Activated CD4-positive, alpha-beta T cell treated with anti-CD3 and anti-CD28 coated beads for 4 hours (primary cell): ENCODE data around the gene ZNF385A.

Experiments
- DNase-seq, 2 donors: peaks; one replicate each; pipeline ENCODE4 v3.0.0-alpha.2; 2020

Gene ZNF385A

GRCh38 chr12:54390668-54391551, 6.4 kb upstream of the ZNF385A start:
- peak; percentile 66 to 72 for DNase-seq

GRCh38 chr12:54390176-54390667, 5.7 kb upstream of the ZNF385A start:
- no peak for DNase-seq

- no peak for DNase-seq
Observed at GRCh38 chr12:54389607-54390175, 5.2 kb upstream of the ZNF385A start.

GRCh38 chr12:54389134-54389508, 4.6 kb upstream of the ZNF385A start:
- no peak for DNase-seq

GRCh38 chr12:54388237-54389133, 4.0 kb upstream of the ZNF385A start:
- DNase-seq, result no peak

DNA sequence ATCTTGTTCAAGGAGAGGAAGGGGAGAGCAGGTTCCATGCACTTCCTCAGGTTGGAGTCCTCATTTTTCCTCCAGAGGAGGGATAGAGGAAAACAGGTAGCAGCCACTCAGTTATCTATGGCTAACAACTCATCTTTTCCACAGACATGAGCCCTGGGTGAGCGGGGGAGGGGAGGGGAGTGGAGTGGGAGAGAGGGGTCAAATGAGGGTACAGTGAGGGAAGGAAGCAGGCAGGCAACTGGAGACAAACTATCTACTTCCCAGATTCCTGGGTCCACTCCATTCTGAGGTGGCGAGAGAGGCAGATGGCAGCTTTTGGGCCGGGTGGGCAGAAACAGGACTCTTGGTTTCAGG, 2.6 kb upstream of the ZNF385A start:
- DNase-seq, result no peak

- DNase-seq, result no peak
Observed at GRCh38 chr12:54386403-54387113, 2.0 kb upstream of the ZNF385A start.

DNA sequence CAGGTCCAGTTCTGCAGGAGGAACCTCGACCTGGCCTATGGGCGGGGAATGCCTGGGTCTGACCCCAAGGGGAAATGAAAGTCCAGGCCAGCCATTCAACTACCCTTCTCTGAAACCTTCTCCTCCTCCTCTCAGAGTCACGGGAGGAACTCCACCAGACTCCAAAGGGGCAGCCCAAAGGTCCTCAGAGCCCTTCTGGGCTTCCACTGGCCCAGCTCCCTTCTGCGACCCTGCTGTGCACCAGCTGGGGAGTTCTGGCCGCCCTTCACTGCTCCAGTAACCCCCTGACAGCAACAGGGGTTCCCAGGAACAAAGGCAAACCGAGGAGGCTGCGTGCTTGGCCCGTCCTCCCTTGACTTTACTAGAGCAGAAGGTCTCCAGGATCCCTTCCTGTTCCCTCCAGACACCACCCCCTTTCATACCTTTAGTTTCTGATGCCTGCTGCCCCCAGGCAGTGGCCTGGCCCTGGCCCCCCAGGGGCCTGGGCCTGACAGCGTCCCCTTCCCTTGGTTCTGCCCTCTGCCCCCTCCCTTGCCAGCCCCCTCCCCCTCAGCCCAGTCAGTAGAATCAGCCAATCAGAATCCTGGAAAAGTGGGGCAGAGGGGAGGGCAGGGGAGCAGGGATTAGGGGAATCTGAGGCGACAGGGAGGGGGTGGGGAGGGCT, 850 bp upstream of the ZNF385A start:
- no peak for DNase-seq

DNA sequence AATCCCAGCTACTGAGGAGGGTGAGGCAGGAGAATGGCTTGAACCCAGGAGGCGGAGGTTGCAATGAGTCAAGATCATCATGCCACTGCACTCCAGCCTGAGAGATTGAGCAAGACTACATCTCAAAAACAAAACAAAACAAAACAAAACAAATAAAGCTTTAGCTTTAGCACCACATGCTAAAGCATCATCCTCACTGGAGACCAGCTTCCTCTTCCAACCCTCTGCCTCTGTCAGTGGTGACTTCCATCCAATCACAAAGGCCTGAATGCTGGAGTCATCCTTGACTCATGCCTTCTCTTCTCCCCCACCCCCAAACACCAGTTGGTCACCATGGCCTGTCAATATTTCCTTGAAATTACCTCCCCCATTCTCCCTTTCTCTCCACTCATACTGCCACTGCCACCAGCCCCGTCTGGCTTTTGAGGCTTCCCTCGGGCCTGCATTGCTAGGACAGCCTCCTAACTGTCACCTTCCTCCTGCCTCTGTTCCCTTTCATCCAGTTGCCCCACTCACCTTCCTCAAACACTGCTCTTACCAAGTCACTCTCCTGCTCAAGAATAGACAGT, 1.4 kb downstream of the ZNF385A start:
- DNase-seq, result no peak

GRCh38 chr12:54381136-54381535, 3.4 kb downstream of the ZNF385A start:
- DNase-seq, result no peak

- peak; percentile 88 to 93 for DNase-seq
Observed at GRCh38 chr12:54379398-54380201, 4.9 kb downstream of the ZNF385A start.

- peak in 1 of 2 donors; percentile 21 for DNase-seq
Observed at GRCh38 chr12:54378796-54379397, 5.6 kb downstream of the ZNF385A start.

DNA sequence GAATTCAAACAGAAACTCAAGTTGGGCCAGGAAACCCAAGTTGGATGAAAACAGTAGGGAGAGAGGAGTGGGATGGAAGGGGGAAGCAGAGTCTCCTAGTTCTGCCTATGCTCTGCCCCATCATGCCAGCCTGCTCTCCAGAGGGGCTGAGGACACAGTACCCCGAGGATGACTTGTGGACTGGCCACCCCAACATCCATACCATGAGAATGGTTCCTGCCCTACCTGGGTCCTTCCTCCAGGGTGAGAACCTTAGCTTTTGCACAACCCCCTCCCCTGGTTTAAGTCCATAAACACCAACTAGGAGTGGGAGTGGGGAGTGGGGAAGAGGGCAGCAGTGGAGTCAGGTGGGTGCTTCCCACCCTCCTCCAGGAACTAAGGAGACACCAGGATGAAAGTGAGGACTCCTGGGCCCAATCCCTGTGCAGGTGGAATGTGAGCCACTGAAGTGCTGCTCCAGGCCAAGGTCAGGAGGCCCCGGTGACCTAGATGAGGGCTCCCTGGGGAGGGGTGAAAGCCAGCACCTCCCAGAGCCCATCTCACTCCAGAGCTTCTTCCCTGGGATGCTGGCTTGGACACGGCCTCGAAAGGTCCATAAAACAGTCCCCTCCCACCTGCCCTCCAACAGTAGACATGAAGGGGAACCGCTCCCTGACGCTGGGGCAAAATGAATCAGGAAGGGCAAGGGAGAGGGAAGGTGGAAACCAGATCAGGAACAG, 6.6 kb downstream of the ZNF385A start:
- no peak for DNase-seq

GRCh38 chr12:54377007-54377406, 7.5 kb downstream of the ZNF385A start:
- no peak for DNase-seq

DNA sequence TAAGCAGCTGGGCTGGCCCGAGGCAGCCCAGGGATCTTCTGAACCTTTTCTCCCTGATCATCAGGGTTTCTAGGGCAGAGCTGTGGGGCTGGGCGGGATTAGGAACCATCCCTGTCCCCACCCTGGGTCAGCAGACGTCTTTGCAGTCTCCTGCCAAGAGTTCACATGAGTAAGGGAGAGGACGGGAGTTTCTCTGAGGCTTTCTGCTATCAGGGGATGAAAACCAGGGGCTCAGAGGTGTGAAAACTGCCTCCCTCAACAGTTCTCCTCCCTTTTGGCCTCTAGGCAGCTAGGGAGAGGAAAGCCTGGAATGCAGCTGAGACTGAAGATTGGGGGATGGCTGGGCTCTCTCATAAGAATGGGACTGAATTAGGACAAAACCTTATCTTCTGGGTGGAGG, 7.9 kb downstream of the ZNF385A start:
- no peak for DNase-seq

DNA sequence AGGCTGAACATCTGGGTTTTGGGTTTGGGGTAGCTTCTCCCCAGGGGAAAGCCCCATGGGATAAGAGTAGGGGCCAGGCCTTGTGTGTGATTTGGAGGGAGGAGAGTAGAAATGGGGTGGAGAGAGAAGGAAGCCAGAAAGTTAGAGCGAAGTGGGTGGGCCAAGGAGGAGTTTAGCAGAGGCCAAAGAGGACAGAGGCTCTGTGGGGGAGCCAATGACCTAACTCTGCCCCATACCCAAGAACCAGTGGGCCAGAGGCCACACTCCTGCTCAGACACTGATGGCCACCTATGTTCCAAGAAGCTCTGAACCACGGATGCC, 9.3 kb downstream of the ZNF385A start:
- DNase-seq, result no peak

DNA sequence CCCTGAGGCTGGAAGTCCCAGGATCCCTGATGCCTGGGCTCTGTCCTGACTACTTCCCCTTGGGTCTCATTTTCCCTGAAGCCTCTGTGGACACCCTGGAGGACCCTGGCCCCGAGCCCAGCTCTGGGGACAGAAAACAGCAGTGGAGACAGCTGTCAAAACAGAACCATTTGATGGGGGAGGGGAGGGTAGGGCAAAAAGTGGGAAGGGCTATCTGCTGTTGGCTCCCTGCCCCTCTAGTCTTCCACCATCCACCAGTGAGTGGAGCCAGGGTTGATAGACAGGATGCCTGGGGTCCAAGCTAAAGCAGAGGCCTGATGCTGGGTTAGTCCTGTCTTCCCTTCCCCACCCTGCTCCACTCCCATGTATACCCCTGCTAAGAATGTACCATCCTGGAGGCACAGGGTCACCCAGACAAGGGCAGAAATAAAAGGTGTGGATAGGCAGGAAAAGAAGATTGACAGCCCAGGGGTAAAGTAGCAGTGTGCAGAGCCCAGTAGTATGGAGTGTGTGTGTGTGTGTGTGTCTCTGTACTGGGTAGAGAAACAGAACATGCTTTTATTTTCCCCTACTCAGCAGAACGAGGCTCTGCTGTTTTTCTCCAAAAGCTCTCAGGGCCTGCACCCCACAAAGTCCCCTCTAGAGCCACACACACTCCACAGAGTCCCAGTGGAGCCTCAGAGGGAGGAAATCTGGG, 9.8 kb downstream of the ZNF385A start:
- DNase-seq, result no peak

- no peak for DNase-seq
Observed at GRCh38 chr12:54373649-54374561, 10.6 kb downstream of the ZNF385A start.
